Stimulated activated CD8-positive, alpha-beta memory T cell treated with anti-CD3 and anti-CD28 coated beads, Interleukin-4, amount 100 ng/mL, for 24 hours (primary cell): ENCODE data around the gene ILF3.
"Not testable (repeated sequence)": the region's sequence is repeated elsewhere in the genome, so short reads cannot be mapped to it uniquely, and the experiment has no call there.

Experiments used
- DNase-seq: peaks from one replicate; pipeline ENCODE4 v3.0.0-alpha.2; 2020; ENCODE audit warnings: low read depth

The ILF3 gene

GRCh38 chr19:10642473-10643171, 11.5 kb upstream of the ILF3 start:
- no peak for DNase-seq

GRCh38 chr19:10643172-10643967, 10.8 kb upstream of the ILF3 start:
- DNase-seq, result no peak

GRCh38 chr19:10643968-10644259, 10.2 kb upstream of the ILF3 start:
- no peak for DNase-seq

- DNase-seq, result peak; percentile 85
Observed at GRCh38 chr19:10644260-10645007, 9.7 kb upstream of the ILF3 start.

- no peak for DNase-seq
Observed at GRCh38 chr19:10646456-10647159, 7.5 kb upstream of the ILF3 start.

- no peak for DNase-seq
Observed at GRCh38 chr19:10648360-10648759, 5.8 kb upstream of the ILF3 start.

GRCh38 chr19:10651851-10652250, 2.3 kb upstream of the ILF3 start:
- DNase-seq, result no peak

GRCh38 chr19:10653482-10653731, 739 bp upstream of the ILF3 start:
- no peak for DNase-seq

GRCh38 chr19:10654610-10655456, 687 bp downstream of the ILF3 start:
- peak; percentile 37 for DNase-seq

- no peak for DNase-seq
Observed at GRCh38 chr19:10655457-10656312, 1.5 kb downstream of the ILF3 start.

GRCh38 chr19:10660346-10660745, 6.2 kb downstream of the ILF3 start:
- no peak for DNase-seq

GRCh38 chr19:10661946-10662345, 7.8 kb downstream of the ILF3 start:
- no peak for DNase-seq

- DNase-seq, result peak; percentile 20
Observed at GRCh38 chr19:10662384-10663251, 8.5 kb downstream of the ILF3 start.

- not testable (repeated sequence) for DNase-seq
Observed at GRCh38 chr19:10663252-10663563, 9.1 kb downstream of the ILF3 start.

GRCh38 chr19:10667867-10668266, 13.7 kb downstream of the ILF3 start:
- DNase-seq, result no peak

- no peak for DNase-seq
Observed at GRCh38 chr19:10669246-10669645, 15.1 kb downstream of the ILF3 start.

- no peak for DNase-seq
Observed at GRCh38 chr19:10670182-10670581, 16.0 kb downstream of the ILF3 start.

GRCh38 chr19:10670876-10671804, 17.0 kb downstream of the ILF3 start:
- no peak for DNase-seq

- not testable (repeated sequence) for DNase-seq
Observed at GRCh38 chr19:10671922-10672321, 17.8 kb downstream of the ILF3 start.
